ENCODE data around the gene PPM1L. TPM values are rescaled to one million over a fixed set of nuclear protein-coding genes. Genes with fewer than 3 reads are reported as not detected.

Gene PPM1L
- polyA plus RNA-seq, 3 donors: 5.5 to 9.9 (median 7.8) TPM

GRCh38 chr3:160757233-160758106, 1.4 kb downstream of the PPM1L start:
- Histone ChIP-seq H3K4me2 (replicated peaks; ENCODE audit: extremely low read depth, low read length, poor library complexity, severe bottlenecking) (peak overlapping the region; percentile 99), H3K27me3 (ENCODE audit: control insufficient read depth in 2 of 2, insufficient read depth in 2 of 2, low read length in 2 of 2) (peaks cover 0 to 8% of the 10 kb centered on the region in 2 donors), H3K36me3 (replicated peaks in 1 of 2; ENCODE audit: control insufficient read depth in 1 of 2, insufficient read depth in 2 of 2, low read length in 2 of 2) (no peaks in the 10 kb centered on the region), H3K9me3 (replicated peaks in 1 of 2; ENCODE audit: control insufficient read depth in 1 of 2, insufficient read depth in 1 of 2, low read length in 2 of 2) (no peaks in the 10 kb centered on the region), H4K20me1 (ENCODE audit: insufficient read depth, low read length) (peaks cover 62% of the 10 kb centered on the region), H3K4me1 (ENCODE audit: control insufficient read depth in 1 of 2, insufficient read depth in 2 of 2, low read length in 2 of 2) (peaks cover 31 to 36% of the 10 kb centered on the region in 2 donors), H3K4me3 (replicated peaks in 1 of 3; ENCODE audit: low read depth in 2 of 3, low read length in 3 of 3) (peak overlapping the region; percentile 61 to 93 (median 70)), H3K79me2 (ENCODE audit: insufficient read depth, low read length) (peaks cover 16% of the 10 kb centered on the region), H3K9ac (ENCODE audit: insufficient read depth, low read length, poor library complexity, severe bottlenecking) (peak overlapping the region; percentile 94), H3K27ac (ENCODE audit: low read depth in 1 of 2, low read length in 2 of 2) (no peak overlapping the region), H2AFZ (ENCODE audit: insufficient read depth, low read depth, low read length, poor library complexity, severe bottlenecking) (peak overlapping the region; percentile 96)
- Mint-ChIP-seq H3K27me3 (ENCODE audit: low read depth in 3 of 3) (peaks cover 4 to 16% (median 8%) of the 10 kb centered on the region in 3 donors), H3K27ac (peak overlapping the region in 5 of 7 donors; percentile 5 to 89 (median 80)), H3K36me3 (peaks cover 3 to 9% of the 10 kb centered on the region in 2 donors), H3K9me3 (peaks cover 0 to 4% (median 3%) of the 10 kb centered on the region in 7 donors), H3K4me1 (peaks cover 38% of the 10 kb centered on the region), H3K4me3 (peak overlapping the region; percentile 98 to 99)
- DNase-seq: peak in 1 of 3 donors; percentile 6
- no peak for TF ChIP-seq CTCF (IDR thresholded peaks at IDR 0.05)
- WGBS (ENCODE audit: insufficient coverage): 20% methylated on average over 16 of the region's 20 CpGs
- intact Hi-C loops (cut with micrococcal nuclease): loop anchor here (5.0 to 10.0 kb wide), 2 partner anchors 45 to 193 kb away; partner anchors contain the start of gene KPNA4 (in 1 of the 2)

DNA sequence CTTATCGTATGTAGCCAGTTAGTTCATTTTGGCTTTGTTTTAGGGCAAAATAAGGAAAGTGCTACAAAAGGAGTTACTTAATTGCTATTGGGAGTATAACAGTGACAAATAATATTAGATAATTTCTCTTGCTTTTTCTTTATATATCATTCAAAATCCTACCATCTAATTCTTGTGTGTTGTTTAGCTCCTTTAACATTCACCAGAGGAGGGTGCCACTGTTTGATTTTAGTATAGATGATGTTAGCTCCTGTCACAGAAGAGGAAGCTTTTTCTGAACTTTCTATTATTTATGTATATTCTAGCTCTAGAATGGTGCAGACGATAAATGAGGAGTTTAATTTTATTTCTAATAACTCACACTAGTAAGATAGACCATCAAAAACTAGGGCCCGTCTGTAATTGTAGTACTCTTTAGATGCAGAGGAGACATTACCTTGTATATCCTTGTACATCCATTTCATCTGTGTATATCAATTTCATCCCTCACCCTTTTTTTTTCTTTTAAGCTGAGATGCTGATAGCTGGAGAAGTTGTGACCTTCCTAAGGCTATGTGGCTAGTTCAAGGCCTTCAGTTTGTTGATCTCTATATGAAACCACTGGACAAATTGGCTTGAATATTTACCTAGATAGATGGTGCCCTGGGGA, 3.0 kb downstream of the PPM1L start:
- Mint-ChIP-seq H3K4me3 (no peak overlapping the region), H3K36me3 (peaks cover 3 to 10% of the 10 kb centered on the region in 2 donors), H3K4me1 (peaks cover 37% of the 10 kb centered on the region), H3K9me3 (peaks cover 0 to 4% (median 3%) of the 10 kb centered on the region in 7 donors), H3K27me3 (ENCODE audit: low read depth in 3 of 3) (peaks cover 4 to 16% (median 8%) of the 10 kb centered on the region in 3 donors), H3K27ac (no peak overlapping the region)
- intact Hi-C loops (cut with micrococcal nuclease): loop anchor here (5.0 to 10.0 kb wide), 2 partner anchors 43 to 194 kb away; partner anchors contain the start of gene KPNA4 (in 1 of the 2)
- Histone ChIP-seq H2AFZ (ENCODE audit: insufficient read depth, low read depth, low read length, poor library complexity, severe bottlenecking) (no peak overlapping the region), H3K9me3 (replicated peaks in 1 of 2; ENCODE audit: control insufficient read depth in 1 of 2, insufficient read depth in 1 of 2, low read length in 2 of 2) (no peaks in the 10 kb centered on the region), H3K4me3 (replicated peaks in 1 of 3; ENCODE audit: low read depth in 2 of 3, low read length in 3 of 3) (no peak overlapping the region), H3K4me1 (ENCODE audit: control insufficient read depth in 1 of 2, insufficient read depth in 2 of 2, low read length in 2 of 2) (peaks cover 28 to 29% of the 10 kb centered on the region in 2 donors), H3K79me2 (ENCODE audit: insufficient read depth, low read length) (peaks cover 16% of the 10 kb centered on the region), H4K20me1 (ENCODE audit: insufficient read depth, low read length) (peaks cover 72% of the 10 kb centered on the region), H3K36me3 (replicated peaks in 1 of 2; ENCODE audit: control insufficient read depth in 1 of 2, insufficient read depth in 2 of 2, low read length in 2 of 2) (no peaks in the 10 kb centered on the region), H3K4me2 (replicated peaks; ENCODE audit: extremely low read depth, low read length, poor library complexity, severe bottlenecking) (no peak overlapping the region), H3K9ac (ENCODE audit: insufficient read depth, low read length, poor library complexity, severe bottlenecking) (no peak overlapping the region), H3K27ac (ENCODE audit: low read depth in 1 of 2, low read length in 2 of 2) (no peak overlapping the region), H3K27me3 (ENCODE audit: control insufficient read depth in 2 of 2, insufficient read depth in 2 of 2, low read length in 2 of 2) (peaks cover 0 to 8% of the 10 kb centered on the region in 2 donors)
- TF ChIP-seq CTCF (IDR thresholded peaks at IDR 0.05): no peak
- no CpG with 5 or more reads among the region's 3 CpGs for WGBS (ENCODE audit: insufficient coverage)
- no peak for DNase-seq
